K562 (cell line): ENCODE measurements around the gene SLC10A4. TPM values are rescaled to one million over a fixed set of nuclear protein-coding genes. Genes with fewer than 3 reads are reported as not detected.

Experiments used
- BCLAF1 ChIP-seq, 2 experiments: fragments of 450-650 bp in 1 of 2; IDR thresholded peaks; 2 replicates each; pipeline ENCODE4 v1.6.1; 2011 to 2017; ENCODE audit warnings: low read depth in 2 of 2, antibody characterized with exemption in 1 of 2, borderline replicate concordance in 1 of 2, low read length in 1 of 2, mild to moderate bottlenecking in 1 of 2, mixed read lengths in 1 of 2; ENCODE audit not compliant: control insufficient read depth in 1 of 2
- CCAR2 ChIP-seq: fragments of 200-400 bp; formaldehyde crosslinking; IDR thresholded peaks from 2 replicates; pipeline ENCODE4 v1.6.1; 2017; ENCODE audit warnings: mild to moderate bottlenecking, low read depth, low read length
- CCNT2 ChIP-seq: IDR thresholded peaks from 2 replicates; pipeline ENCODE4 v1.6.1; 2011; ENCODE audit warnings: borderline replicate concordance, low read depth, mild to moderate bottlenecking, moderate library complexity, mixed read lengths, low read length; ENCODE audit not compliant: insufficient read length; ENCODE audit errors: extremely low read depth
- E2F3 ChIP-seq: fragments of 250-450 bp; sonication (Bioruptor Pico); IDR thresholded peaks from 2 replicates; pipeline ENCODE4 v1.4.0; 2020; ENCODE audit warnings: mild to moderate bottlenecking
- E2F5 ChIP-seq: sonication (generic); formaldehyde crosslinking; IDR thresholded peaks from 2 replicates; pipeline ENCODE4 v1.8.0; 2022; ENCODE audit warnings: mild to moderate bottlenecking, missing genetic modification reagents
- HMBOX1 ChIP-seq: sonication (generic); IDR thresholded peaks from 2 replicates; pipeline ENCODE4 v1.6.1; 2016
- MCM7 ChIP-seq, 2 experiments: fragments of 450-650 bp; IDR thresholded peaks; 2 replicates each; pipeline ENCODE4 v1.6.1; 2016 to 2018
- MED1 ChIP-seq: sonication (generic); formaldehyde crosslinking; IDR thresholded peaks from 2 replicates; pipeline ENCODE4 v1.8.1; 2023; ENCODE audit warnings: missing genetic modification reagents, borderline replicate concordance
- MEIS2 ChIP-seq: fragments of 450-650 bp; IDR thresholded peaks from 2 replicates; pipeline ENCODE4 v1.6.1; 2014; ENCODE audit warnings: mild to moderate bottlenecking; ENCODE audit not compliant: partially characterized antibody
- NCOA2 ChIP-seq, 2 experiments: fragments of 450-650 bp; IDR thresholded peaks; 2 replicates each; pipeline ENCODE4 v1.6.1; 2018; ENCODE audit warnings: mild to moderate bottlenecking in 2 of 2, moderate library complexity in 1 of 2; ENCODE audit not compliant: partially characterized antibody in 2 of 2
- NCOR1 ChIP-seq: fragments of 450-650 bp; IDR thresholded peaks from 2 replicates; pipeline ENCODE4 v1.6.1; 2016; ENCODE audit warnings: mild to moderate bottlenecking, moderate library complexity
- NR4A1 ChIP-seq, 2 experiments: fragments of 250-450 bp in 1 of 2; fragments of 450-650 bp in 1 of 2; sonication (Bioruptor Pico) in 1 of 2; IDR thresholded peaks; 2 replicates each; pipeline versions ENCODE4 v1.4.0 to v1.6.1; 2016 to 2020; ENCODE audit warnings: mild to moderate bottlenecking in 2 of 2, missing compliant biosample characterization in 1 of 2, missing genetic modification characterization in 1 of 2, moderate library complexity in 1 of 2
- PHF20 ChIP-seq: fragments of 450-650 bp; IDR thresholded peaks from 2 replicates; pipeline ENCODE4 v1.6.1; 2018; ENCODE audit not compliant: partially characterized antibody
- PHF8 ChIP-seq: fragments of 200-600 bp; sonication (generic); IDR thresholded peaks from 2 replicates; pipeline ENCODE4 v1.6.1; 2012; ENCODE audit warnings: mixed run types, mild to moderate bottlenecking, inconsistent platforms, low read length, moderate library complexity, borderline replicate concordance
- PURB ChIP-seq: sonication (generic); formaldehyde crosslinking; IDR thresholded peaks from 2 replicates; pipeline ENCODE4 v1.9.0; 2021; ENCODE audit warnings: low read depth, mild to moderate bottlenecking, missing genetic modification reagents
- RBM25 ChIP-seq: fragments of 200-400 bp; formaldehyde crosslinking; IDR thresholded peaks from 2 replicates; pipeline ENCODE4 v1.6.1; 2018; ENCODE audit warnings: low read length, low read depth, moderate library complexity; ENCODE audit not compliant: severe bottlenecking
- SLC30A9 ChIP-seq: fragments of 250-450 bp; sonication (Bioruptor Pico); IDR thresholded peaks from 2 replicates; pipeline ENCODE4 v1.8.0; 2022; ENCODE audit warnings: mild to moderate bottlenecking, moderate library complexity
- XRCC4 ChIP-seq: IDR thresholded peaks from one replicate; pipeline ENCODE4 v1.6.1; 2011; ENCODE audit not compliant: insufficient read depth, insufficient read length; ENCODE audit errors: extremely low read depth
- ZBTB1 ChIP-seq: sonication (generic); formaldehyde crosslinking; IDR thresholded peaks from 2 replicates; pipeline ENCODE4 v1.8.1; 2023; ENCODE audit warnings: missing genetic modification reagents, low read depth, mild to moderate bottlenecking, borderline replicate concordance
- ZBTB17 ChIP-seq: fragments of 450-650 bp; formaldehyde crosslinking; IDR thresholded peaks from 2 replicates; pipeline ENCODE4 v1.4.0; 2020; ENCODE audit warnings: mild to moderate bottlenecking
- ZFPM2 ChIP-seq: fragments of 250-450 bp; sonication (Bioruptor Pico); IDR thresholded peaks from 2 replicates; pipeline ENCODE4 v1.5.1; 2022; ENCODE audit warnings: mild to moderate bottlenecking
- ZNF311 ChIP-seq: fragments of 250-450 bp; sonication (Bioruptor Pico); IDR thresholded peaks from 2 replicates; pipeline ENCODE4 v1.4.0; 2020; ENCODE audit warnings: mild to moderate bottlenecking, moderate library complexity
- ZNF644 ChIP-seq: fragments of 200-800 bp; sonication (Bioruptor generic); IDR thresholded peaks from 2 replicates; pipeline ENCODE4 v1.6.1; 2016; ENCODE audit warnings: low read depth, missing genetic modification characterization, missing compliant biosample characterization
- ZNF668 ChIP-seq: fragments of 250-450 bp; sonication (Bioruptor Pico); IDR thresholded peaks from 2 replicates; pipeline ENCODE4 v1.8.0; 2022; ENCODE audit warnings: mild to moderate bottlenecking, inconsistent platforms
- polyA plus RNA-seq, 8 experiments: library from polyadenylated mRNA; depleted of rRNA in 4 of 8; stranded (reverse) in 5 of 8; unstranded in 3 of 8; fragments of >200 nt; fragmentation: Nextera tagmentation in 2 of 8; fragmentation: Illumina TruSeq in 1 of 8; extraction: Ambion mirVana in 2 of 8; extraction: Trizol in 1 of 8; gene quantifications; 2 replicates each; pipeline versions ENCODE4 v1.2.1 to v1.2.3, GENCODE V29; 2011 to 2014; ENCODE audit warnings: inconsistent platforms in 1 of 8, missing spikeins in 1 of 8
- total RNA-seq, 7 experiments: library from RNA; depleted of rRNA in 6 of 7; stranded (reverse); fragments of >200 nt in 6 of 7; fragmentation: Illumina TruSeq in 2 of 7; extraction: Trizol in 2 of 7; gene quantifications; 2 replicates each; pipeline versions ENCODE4 v1.2.1 to v1.2.3, GENCODE V29; 2011 to 2021; ENCODE audit warnings: low replicate concordance in 1 of 7

Gene SLC10A4
- total and polyA plus RNA-seq, 9 of the 15 experiments (the other 6 are each of a cell fraction or from before 2014, with no cell fraction given) = 2.5 to 16.9 (median 9.3) TPM

- no peak for TF ChIP-seq SLC30A9 (CRISPR knock-in tag)
- peak; percentile 56 for TF ChIP-seq CCNT2
- no peak for TF ChIP-seq CCAR2
- 0 out of 2 replicates have a peak, but pooled peaks have one; percentile 32 for TF ChIP-seq ZBTB17
- TF ChIP-seq ZNF668 = no peak
- no peak for TF ChIP-seq RBM25
- TF ChIP-seq ZFPM2 = no peak
- no peak for TF ChIP-seq ZNF311 (CRISPR knock-in tag)
- TF ChIP-seq PURB (CRISPR knock-in tag) = no peak
- peak; percentile 54; the same call in 1 of the 2 replicates for TF ChIP-seq E2F3 (CRISPR knock-in tag)
- no peak for TF ChIP-seq NR4A1 (CRISPR knock-in tag; IDR thresholded peaks at IDR 0.05)
- TF ChIP-seq NR4A1 (tag; IDR thresholded peaks at IDR 0.05) = no peak
- TF ChIP-seq NCOR1 = no peak; the same call in 1 of the 2 replicates
- TF ChIP-seq BCLAF1 (IDR thresholded peaks at IDR 0.05; ENCODE audit: borderline replicate concordance in 1 of 2, control insufficient read depth in 1 of 2, low read depth in 2 of 2, low read length in 1 of 2) = no peak
- TF ChIP-seq MCM7 (IDR thresholded peaks at IDR 0.05) = no peak
- no peak for TF ChIP-seq HMBOX1
- TF ChIP-seq MED1 = no peak
- TF ChIP-seq ZNF644 (tag) = no peak
- TF ChIP-seq XRCC4 = no peak
- peak; percentile 49; the same call in 1 of the 2 replicates for TF ChIP-seq ZBTB1 (CRISPR knock-in tag)
- TF ChIP-seq NCOA2 (IDR thresholded peaks at IDR 0.05; ENCODE audit: partially characterized antibody in 2 of 2) = no peak
- no peak for TF ChIP-seq PHF20
- peak; percentile 59; the same call in 1 of the 2 replicates for TF ChIP-seq PHF8
- no peak for TF ChIP-seq MEIS2
- TF ChIP-seq E2F5 = no peak
Measured at GRCh38 chr4:48483006-48483776, at the start of gene SLC10A4 (continued).
